HG03039 (cell line): ENCODE measurements around the gene FXYD5.

Source experiments
- ATAC-seq: cut with Tn5 transposase; IDR thresholded peaks from one replicate; pipeline ENCODE4 v1.9.1; 2021; ENCODE audit warnings: mild to moderate bottlenecking, moderate library complexity; ENCODE audit not compliant: unreplicated experiment

The FXYD5 gene

GRCh38 chr19:35155441-35155840 is 906 bp downstream of the FXYD5 start:
- no peak for ATAC-seq

GRCh38 chr19:35155981-35156672 is 1.6 kb downstream of the FXYD5 start:
- ATAC-seq = no peak

- no peak for ATAC-seq
Observed at GRCh38 chr19:35156673-35157014, 2.1 kb downstream of the FXYD5 start.

GRCh38 chr19:35157431-35157830 is 2.9 kb downstream of the FXYD5 start:
- no peak for ATAC-seq

- no peak for ATAC-seq
Observed at GRCh38 chr19:35159606-35160005, 5.1 kb downstream of the FXYD5 start.

- no peak for ATAC-seq
Observed at GRCh38 chr19:35160629-35161433, 6.3 kb downstream of the FXYD5 start.

GRCh38 chr19:35161434-35161743 is 6.9 kb downstream of the FXYD5 start:
- ATAC-seq = no peak

- no peak for ATAC-seq
Observed at GRCh38 chr19:35162471-35163326, 8.2 kb downstream of the FXYD5 start.

- no peak for ATAC-seq
Observed at GRCh38 chr19:35164418-35164817, 9.9 kb downstream of the FXYD5 start.

- ATAC-seq = no peak
Observed at GRCh38 chr19:35165200-35166058, 10.9 kb downstream of the FXYD5 start.

- ATAC-seq = no peak
Observed at GRCh38 chr19:35166100-35167063, 11.8 kb downstream of the FXYD5 start.

- ATAC-seq = no peak
Observed at GRCh38 chr19:35167251-35168119, 12.9 kb downstream of the FXYD5 start.

GRCh38 chr19:35168196-35168595 is 13.7 kb downstream of the FXYD5 start:
- no peak for ATAC-seq

- ATAC-seq = no peak
Observed at GRCh38 chr19:35169221-35169995, 14.9 kb downstream of the FXYD5 start.

- no peak for ATAC-seq
Observed at GRCh38 chr19:35170359-35171061, 16.0 kb downstream of the FXYD5 start.

- ATAC-seq = no peak
Observed at GRCh38 chr19:35171730-35172129, 17.2 kb downstream of the FXYD5 start.

GRCh38 chr19:35174226-35174625 is 19.7 kb downstream of the FXYD5 start:
- ATAC-seq = no peak
